HepG2 (cell line): ENCODE data around the gene TANC1. TPM values are rescaled to one million over a fixed set of nuclear protein-coding genes. Genes with fewer than 3 reads are reported as not detected.

Experiments
- ATAC-seq: fragments of 200-7000 bp; cut with Tn5 transposase; 3 replicates; pipeline ENCODE4 v1.9.1; 2020; ENCODE audit warnings: mild to moderate bottlenecking, moderate library complexity
- BruUV-seq: library from RNA; stranded (reverse); fragments of 400-500 nt; replicated peaks from 2 replicates; lab custom pipeline; 2021; lab: Mats Ljungman, UMichigan
- CTCF ChIA-PET: fragments of 300-600 bp; formaldehyde crosslinking; extraction: SDS; loops from one replicate; lab custom pipeline; 2021; ENCODE audit warnings: low total read pairs, inconsistent platforms, low intra/inter-chr PET ratio; lab: Yijun Ruan, JAX
- POLR2A ChIA-PET: fragments of 350-600 bp; sonication (Branson Sonifier 250); formaldehyde crosslinking; loops from one replicate; lab custom pipeline; 2020; ENCODE audit warnings: antibody characterized with exemption, inconsistent platforms; lab: Yijun Ruan, JAX
- DNase-seq: peaks from one replicate; pipeline ENCODE4 v3.0.0-alpha.2; 2015; ENCODE audit warnings: low spot score
- FAIRE-seq: peaks from 3 replicates; lab custom pipeline; 2011; peaks lifted over from hg19 to GRCh38; lab: Jason Lieb, UNC
- H2AFZ ChIP-seq: one replicate; pipeline ENCODE4 v1.6.1; 2011; ENCODE audit warnings: low read length, inconsistent platforms
- H3K27ac ChIP-seq: fragments of 300-600 bp; 3 replicates; pipeline ENCODE4 v1.8.0; 2011; ENCODE audit warnings: mixed run types, mild to moderate bottlenecking, mixed read lengths, low read length, inconsistent platforms; ENCODE audit not compliant: insufficient read depth; ENCODE audit errors: extremely low read length
- H3K27me3 ChIP-seq, 2 experiments: fragments of 200-600 bp in 1 of 2; 2 replicates in 1 of 2; 3 replicates in 1 of 2; pipeline versions ENCODE4 v1.6.0 to v1.8.0; 2011; ENCODE audit warnings: low read length in 2 of 2, mild to moderate bottlenecking in 2 of 2, moderate library complexity in 2 of 2, inconsistent platforms in 1 of 2; ENCODE audit not compliant: insufficient read depth in 2 of 2, control insufficient read depth in 1 of 2
- H3K36me3 ChIP-seq, 2 experiments: fragments of 200-600 bp in 1 of 2; replicated peaks in 1 of 2; 2 replicates in 1 of 2; 3 replicates in 1 of 2; pipeline versions ENCODE4 v1.5.1 to v1.8.0; 2011; ENCODE audit warnings: low read length in 2 of 2, inconsistent platforms in 1 of 2; ENCODE audit not compliant: insufficient read depth in 2 of 2, control insufficient read depth in 1 of 2
- H3K4me1 ChIP-seq: 2 replicates; pipeline ENCODE4 v1.5.1; 2012; ENCODE audit warnings: low read length, inconsistent platforms; ENCODE audit not compliant: insufficient read depth
- H3K4me2 ChIP-seq: 2 replicates; pipeline ENCODE4 v1.6.0; 2011; ENCODE audit warnings: low read depth, low read length, inconsistent platforms
- H3K4me3 ChIP-seq, 3 experiments: fragments of 200-600 bp in 1 of 3; sonication (generic), shearing (Covaris generic) in 1 of 3; replicated peaks in 1 of 3; 2 replicates each; pipeline ENCODE4 v1.5.1; 2011 to 2016; ENCODE audit warnings: low read length in 3 of 3, inconsistent platforms in 2 of 3, low read depth in 2 of 3, mild to moderate bottlenecking in 2 of 3, control low read depth in 1 of 3, mixed read lengths in 1 of 3; ENCODE audit not compliant: insufficient read depth in 1 of 3
- H3K79me2 ChIP-seq: one replicate; pipeline ENCODE4 v1.6.1; 2011; ENCODE audit warnings: low read length, inconsistent platforms; ENCODE audit not compliant: insufficient read depth
- H3K9ac ChIP-seq: 2 replicates; pipeline ENCODE4 v1.6.0; 2011; ENCODE audit warnings: mild to moderate bottlenecking, low read depth, low read length, inconsistent platforms; ENCODE audit not compliant: insufficient read depth
- H3K9me3 ChIP-seq: 2 replicates; pipeline ENCODE4 v1.5.1; 2012; ENCODE audit warnings: mild to moderate bottlenecking, low read length
- H4K20me1 ChIP-seq: 2 replicates; pipeline ENCODE4 v1.6.0; 2011; ENCODE audit warnings: inconsistent platforms, mild to moderate bottlenecking, low read length, moderate library complexity; ENCODE audit not compliant: insufficient read depth
- HDAC6 ChIP-seq: fragments of 200-600 bp; sonication (generic); IDR thresholded peaks from 2 replicates; pipeline ENCODE4 v1.7.0; 2017; ENCODE audit warnings: mild to moderate bottlenecking, antibody characterized with exemption, low read length, low read depth
- MAFK ChIP-seq, 2 experiments: IDR thresholded peaks in 1 of 2; conservative IDR thresholded peaks in 1 of 2; 2 replicates each; pipeline ENCODE4 v1.6.1; 2011; ENCODE audit warnings: improper control_type of control experiment in 2 of 2, low read length in 2 of 2
- NKX3-1 ChIP-seq: sonication (generic); formaldehyde crosslinking; IDR thresholded peaks from 2 replicates; pipeline ENCODE4 v1.5.0; 2020; ENCODE audit warnings: missing genetic modification reagents
- PCBP2 ChIP-seq: fragments of 200-400 bp; formaldehyde crosslinking; optimal IDR thresholded peaks from 2 replicates; pipeline ENCODE3; 2018; ENCODE audit warnings: low read length, low read depth; ENCODE audit not compliant: poor library complexity, severe bottlenecking
- ZNF780A ChIP-seq: sonication (generic); formaldehyde crosslinking; IDR thresholded peaks from 2 replicates; pipeline ENCODE4 v1.8.0; 2022; ENCODE audit warnings: mild to moderate bottlenecking, missing genetic modification reagents, moderate library complexity
- WGBS: methylation state at CpG from one replicate; pipeline ENCODE4 v1.1.6; 2017; ENCODE audit warnings: low lambda C conversion rate; 5-methylcytosine and 5-hydroxymethylcytosine counted together
- in situ Hi-C: cut with HindIII; loops from 2 replicates; pipeline ENCODE4 v1.10.0; 2017; ENCODE audit warnings: low pct_unique_long_range_greater_than_20kb; ENCODE audit not compliant: extremely low pct_ligation_motif_present
- intact Hi-C: fragments of 100-400 bp; cut with micrococcal nuclease; formaldehyde crosslinking; loops from one replicate; pipeline ENCODE4 v1.10.0; 2022; ENCODE audit not compliant: unreplicated experiment
- polyA plus RNA-seq, 8 experiments: library from polyadenylated mRNA; depleted of rRNA in 3 of 8; stranded (reverse) in 7 of 8; unstranded in 1 of 8; fragments of >200 nt; fragmentation: Illumina TruSeq in 4 of 8; extraction: Trizol in 4 of 8; gene quantifications; 2 replicates each; pipeline versions ENCODE4 v1.2.1 to v1.2.3, GENCODE V29; 2011 to 2016; ENCODE audit warnings: low read depth in 4 of 8, missing spikeins in 1 of 8, mixed read lengths in 1 of 8; ENCODE audit not compliant: insufficient read depth in 1 of 8
- total RNA-seq, 5 experiments: library from RNA; depleted of rRNA; stranded (reverse); fragments of >200 nt; fragmentation: Illumina TruSeq; extraction: Trizol; gene quantifications; 2 replicates each; pipeline ENCODE4 v1.2.3, GENCODE V29; 2016; ENCODE audit warnings: low read depth in 1 of 5
- TF ChIP-seq, protein P1 (sequence below): sonication (generic); formaldehyde crosslinking; IDR thresholded peaks from 2 replicates; pipeline ENCODE4 v1.5.1; 2020; ENCODE audit warnings: mild to moderate bottlenecking, missing genetic modification reagents, borderline replicate concordance

The TANC1 gene
- total and polyA plus RNA-seq, 2 of the 13 experiments (the other 11 are each of a cell fraction or from before 2014, with no cell fraction given): 2.3 to 5.6 TPM

DNA sequence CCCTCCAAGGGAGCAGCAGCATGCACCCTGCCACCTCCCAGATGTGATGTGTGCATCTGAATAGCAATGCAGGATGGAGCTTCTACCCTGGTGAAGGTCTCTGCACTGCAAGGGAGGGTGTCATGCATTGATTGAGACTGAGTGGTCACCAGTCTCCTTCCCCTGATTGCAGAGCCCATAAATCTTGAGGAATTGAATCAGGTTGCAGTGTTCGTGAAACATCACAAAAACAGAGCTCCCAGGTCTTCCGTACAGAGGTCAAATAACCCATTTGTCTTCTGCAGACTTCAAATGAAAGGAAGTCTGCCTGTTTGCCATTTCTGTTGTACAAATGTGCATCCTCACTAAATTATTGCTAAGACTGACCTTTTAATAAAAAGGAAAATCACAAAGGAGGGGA lies 181.3 kb downstream of the TANC1 start (continued):
- no peak for TF ChIP-seq PCBP2
- no peak for TF ChIP-seq ZNF780A (CRISPR knock-in tag)

DNA sequence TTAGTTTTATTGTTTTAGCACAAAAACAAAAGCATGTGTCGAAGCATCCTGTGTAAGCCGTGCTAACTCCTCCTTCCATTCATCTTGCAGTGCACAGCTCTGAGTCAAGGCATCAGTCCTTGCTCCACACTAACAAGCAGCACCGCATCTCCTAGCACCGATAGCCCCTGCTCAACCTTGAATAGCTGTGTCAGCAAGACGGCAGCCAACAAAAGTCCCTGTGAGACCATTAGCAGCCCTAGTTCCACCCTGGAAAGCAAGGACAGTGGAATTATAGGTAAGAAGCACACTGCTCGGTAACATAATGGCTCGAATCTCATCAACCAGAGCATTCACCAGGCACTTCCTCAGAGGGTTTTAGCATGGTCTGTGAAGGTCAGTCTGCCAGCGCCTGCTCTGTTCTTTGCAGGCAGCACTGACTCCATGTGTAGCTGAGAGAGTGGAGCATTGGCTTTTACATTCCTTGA lies 181.9 kb downstream of the TANC1 start:
- in situ Hi-C loops: no loop called here

More for the DNA sequence above, 181.9 kb downstream of the TANC1 start:
- intact Hi-C loops: no loop called here
- DNase-seq (no peak), FAIRE-seq (no peak), ATAC-seq (no peak)
- no peaks in the 10 kb centered on the region for H3K9me3 ChIP-seq
- H3K4me1 ChIP-seq: no peaks in the 10 kb centered on the region
- H3K27me3 ChIP-seq: no peaks in the 10 kb centered on the region
- BruUV-seq: no TSS peak
- TF ChIP-seq HDAC6 (no peak), NKX3-1 (CRISPR knock-in tag) (no peak), MAFK (conservative IDR thresholded peaks at IDR 0.05 in 1 of 2, IDR thresholded peaks at IDR 0.05 in 1 of 2; ENCODE audit: low read length in 2 of 2) (peak; percentile 22 to 63; a peak in 2 of 4 replicates)
- TF ChIP-seq, protein P1, sequence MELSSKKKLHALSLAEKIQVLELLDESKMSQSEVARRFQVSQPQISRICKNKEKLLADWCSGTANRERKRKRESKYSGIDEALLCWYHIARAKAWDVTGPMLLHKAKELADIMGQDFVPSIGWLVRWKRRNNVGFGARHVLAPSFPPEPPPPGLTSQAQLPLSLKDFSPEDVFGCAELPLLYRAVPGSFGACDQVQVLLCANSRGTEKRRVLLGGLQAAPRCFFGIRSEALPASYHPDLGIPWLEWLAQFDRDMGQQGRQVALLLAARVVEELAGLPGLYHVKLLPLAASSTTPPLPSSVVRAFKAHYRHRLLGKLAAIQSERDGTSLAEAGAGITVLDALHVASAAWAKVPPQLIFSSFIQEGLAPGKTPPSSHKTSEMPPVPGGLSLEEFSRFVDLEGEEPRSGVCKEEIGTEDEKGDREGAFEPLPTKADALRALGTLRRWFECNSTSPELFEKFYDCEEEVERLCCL (CRISPR knock-in tag): no peak
- no peak overlapping the region for H2AFZ ChIP-seq
- H3K4me2 ChIP-seq: no peak overlapping the region
- H3K9ac ChIP-seq: no peak overlapping the region
- 0 out of 5 replicates have a peak, but pooled peaks cover 0 to 2% of the 10 kb centered on the region in 2 experiments for H3K36me3 ChIP-seq
- no peak overlapping the region for H3K4me3 ChIP-seq
- WGBS: 82% methylated on average over 8 of the region's 8 CpGs
- no peaks in the 10 kb centered on the region for H4K20me1 ChIP-seq
- no peak overlapping the region for H3K27ac ChIP-seq
- CTCF ChIA-PET: no interaction called here
- POLR2A ChIA-PET: no interaction called here
- H3K79me2 ChIP-seq: no peaks in the 10 kb centered on the region
